Measurements from ENCODE around the gene LRFN4.
"Not testable (repeated sequence)": the region's sequence is repeated elsewhere in the genome, so short reads cannot be mapped to it uniquely, and the experiment has no call there.

Gene LRFN4

GRCh38 chr11:66818231-66818955 lies 38.5 kb upstream of the LRFN4 start:
- in situ Hi-C loops (cut with HindIII; ENCODE audit: low pct_ligation_motif_present, low sequenced_read_pairs) = no loop called here
- H3K4me3 ChIP-seq (ENCODE audit: low read depth, low read length) = no peak overlapping the region
- H3K36me3 ChIP-seq (replicated peaks) = no peaks in the 10 kb centered on the region
- no peak for DNase-seq
- H3K27me3 ChIP-seq (replicated peaks) = no peaks in the 10 kb centered on the region
- H3K27ac ChIP-seq = no peak overlapping the region
- TF ChIP-seq CTCF (IDR thresholded peaks at IDR 0.05; ENCODE audit: low read depth, low read length, missing control alignments) = no peak

- Histone ChIP-seq H3K4me3 (ENCODE audit: low read depth, low read length) (no peak overlapping the region), H3K36me3 (replicated peaks) (no peaks in the 10 kb centered on the region), H3K27me3 (replicated peaks) (no peaks in the 10 kb centered on the region), H3K27ac (no peak overlapping the region)
- in situ Hi-C loops (cut with HindIII; ENCODE audit: low pct_ligation_motif_present, low sequenced_read_pairs) = no loop called here
- TF ChIP-seq CTCF (IDR thresholded peaks at IDR 0.05; ENCODE audit: low read depth, low read length, missing control alignments) = no peak
- DNase-seq = no peak
These were observed 36.5 kb upstream of the LRFN4 start for GRCh38 chr11:66820381-66820780.

- Histone ChIP-seq H3K4me3 (ENCODE audit: low read depth, low read length) (no peak overlapping the region), H3K27ac (no peak overlapping the region), H3K36me3 (replicated peaks) (no peaks in the 10 kb centered on the region), H3K27me3 (replicated peaks) (no peaks in the 10 kb centered on the region)
- no peak for TF ChIP-seq CTCF (IDR thresholded peaks at IDR 0.05; ENCODE audit: low read depth, low read length, missing control alignments)
- no peak for DNase-seq
- in situ Hi-C loops (cut with HindIII; ENCODE audit: low pct_ligation_motif_present, low sequenced_read_pairs) = no loop called here
These were observed 36.0 kb upstream of the LRFN4 start for GRCh38 chr11:66820901-66821300.

GRCh38 chr11:66823700-66824099 lies 33.2 kb upstream of the LRFN4 start:
- in situ Hi-C loops (cut with HindIII; ENCODE audit: low pct_ligation_motif_present, low sequenced_read_pairs) = no loop called here
- Histone ChIP-seq H3K27me3 (replicated peaks) (no peaks in the 10 kb centered on the region), H3K36me3 (replicated peaks) (no peaks in the 10 kb centered on the region), H3K4me3 (ENCODE audit: low read depth, low read length) (no peak overlapping the region), H3K27ac (no peak overlapping the region)
- TF ChIP-seq CTCF (IDR thresholded peaks at IDR 0.05; ENCODE audit: low read depth, low read length, missing control alignments) = no peak
- no peak for DNase-seq

GRCh38 chr11:66824573-66824972 lies 32.3 kb upstream of the LRFN4 start:
- H3K4me3 ChIP-seq (ENCODE audit: low read depth, low read length); H3K27ac ChIP-seq; in situ Hi-C loops (cut with HindIII; ENCODE audit: low pct_ligation_motif_present, low sequenced_read_pairs); H3K36me3 ChIP-seq (replicated peaks); H3K27me3 ChIP-seq (replicated peaks); DNase-seq: not testable (repeated sequence)

GRCh38 chr11:66834539-66834845 lies 22.4 kb upstream of the LRFN4 start:
- H3K27me3 ChIP-seq (replicated peaks) = no peaks in the 10 kb centered on the region
- TF ChIP-seq CTCF (IDR thresholded peaks at IDR 0.05; ENCODE audit: low read depth, low read length, missing control alignments) = no peak
- no peak overlapping the region for H3K27ac ChIP-seq
- no peak for DNase-seq
- no peak overlapping the region for H3K4me3 ChIP-seq (ENCODE audit: low read depth, low read length)
- peaks cover 2% of the 10 kb centered on the region for H3K36me3 ChIP-seq (replicated peaks)
- in situ Hi-C loops (cut with HindIII; ENCODE audit: low pct_ligation_motif_present, low sequenced_read_pairs) = no loop called here
